WTC11 (cell line): ENCODE data around the gene PLCXD1. TPM values are rescaled to one million over a fixed set of nuclear protein-coding genes. Genes with fewer than 3 reads are reported as not detected.

ENCODE experiments used
- ATAC-seq: fragments of 200-7000 bp; cut with Tn5 transposase; 2 replicates; pipeline ENCODE4 v1.10.0; 2021; ENCODE audit warnings: mild to moderate bottlenecking, moderate library complexity
- CTCF ChIA-PET: fragments of 300-600 bp; sonication (Branson Sonifier 250); formaldehyde crosslinking; loops from one replicate; lab custom pipeline; 2021; ENCODE audit warnings: antibody characterized with exemption; lab: Charles Lee
- POLR2A ChIA-PET: fragments of 350-600 bp; sonication (Branson Sonifier 250); formaldehyde crosslinking; loops from one replicate; lab custom pipeline; 2021; ENCODE audit warnings: antibody characterized with exemption; lab: Charles Lee
- DNase-seq: peaks from one replicate; pipeline ENCODE4 v3.0.0; 2021; ENCODE audit warnings: low spot score
- H3K27ac Mint-ChIP-seq: 2 replicates; pipeline ENCODE4 v1.8.0; 2021; ENCODE audit warnings: mixed read lengths
- H3K27me3 Mint-ChIP-seq: 2 replicates; pipeline ENCODE4 v1.8.0; 2021; ENCODE audit warnings: low read depth, mild to moderate bottlenecking, moderate library complexity, mixed read lengths
- H3K36me3 Mint-ChIP-seq: 2 replicates; pipeline ENCODE4 v1.8.0; 2021; ENCODE audit warnings: mixed read lengths
- H3K4me1 Mint-ChIP-seq: 2 replicates; pipeline ENCODE4 v1.8.0; 2022; ENCODE audit warnings: mixed read lengths
- H3K4me3 Mint-ChIP-seq: 2 replicates; pipeline ENCODE4 v1.8.0; 2021; ENCODE audit warnings: mild to moderate bottlenecking, moderate library complexity, mixed read lengths
- H3K9me3 Mint-ChIP-seq: 2 replicates; pipeline ENCODE4 v1.8.0; 2021; ENCODE audit warnings: mixed read lengths
- CTCF ChIP-seq: fragments of 200-600 bp; IDR thresholded peaks from 2 replicates; pipeline ENCODE4 v1.8.0; 2022; ENCODE audit warnings: antibody characterized with exemption
- E2F4 ChIP-seq: sonication (generic); formaldehyde crosslinking; IDR thresholded peaks from 2 replicates; pipeline ENCODE4 v1.8.1; 2022; ENCODE audit warnings: low read depth, mild to moderate bottlenecking, moderate library complexity, missing genetic modification reagents, borderline replicate concordance
- FOXK1 ChIP-seq: sonication (generic); formaldehyde crosslinking; IDR thresholded peaks from 2 replicates; pipeline ENCODE4 v1.8.0; 2022; ENCODE audit warnings: mild to moderate bottlenecking, moderate library complexity, missing genetic modification reagents
- IRF2 ChIP-seq: sonication (generic); formaldehyde crosslinking; IDR thresholded peaks from 2 replicates; pipeline ENCODE4 v1.8.0; 2022; ENCODE audit warnings: low read depth, missing genetic modification reagents, borderline replicate concordance
- JAZF1 ChIP-seq: fragments of 250-450 bp; sonication (Bioruptor Pico); IDR thresholded peaks from 2 replicates; pipeline ENCODE4 v1.9.0; 2021; ENCODE audit warnings: moderate library complexity, mild to moderate bottlenecking, inconsistent platforms
- NR1H2 ChIP-seq: sonication (generic); formaldehyde crosslinking; IDR thresholded peaks from 2 replicates; pipeline ENCODE4 v1.9.0; 2021; ENCODE audit warnings: mild to moderate bottlenecking, moderate library complexity, missing genetic modification reagents
- PREB ChIP-seq: sonication (generic); formaldehyde crosslinking; IDR thresholded peaks from 2 replicates; pipeline ENCODE4 v1.8.1; 2022; ENCODE audit warnings: mild to moderate bottlenecking, missing genetic modification reagents, moderate library complexity, borderline replicate concordance
- RORB ChIP-seq: fragments of 250-450 bp; sonication (Bioruptor Pico); IDR thresholded peaks from 2 replicates; pipeline ENCODE4 v1.9.0; 2021; ENCODE audit warnings: mild to moderate bottlenecking
- TP53 ChIP-seq: sonication (generic); formaldehyde crosslinking; IDR thresholded peaks from 2 replicates; pipeline ENCODE4 v1.8.1; 2023; ENCODE audit warnings: mild to moderate bottlenecking, missing genetic modification reagents
- ZBTB21 ChIP-seq: sonication (generic); formaldehyde crosslinking; IDR thresholded peaks from 2 replicates; pipeline ENCODE4 v1.8.1; 2023; ENCODE audit warnings: mild to moderate bottlenecking, missing genetic modification reagents, borderline replicate concordance
- ZMAT4 ChIP-seq: fragments of 250-450 bp; sonication (Bioruptor Pico); IDR thresholded peaks from 2 replicates; pipeline ENCODE4 v1.9.0; 2021; ENCODE audit warnings: mild to moderate bottlenecking
- ZNF138 ChIP-seq: sonication (generic); formaldehyde crosslinking; conservative IDR thresholded peaks from 2 replicates; pipeline ENCODE4 v1.8.1; 2022; ENCODE audit warnings: mild to moderate bottlenecking, moderate library complexity, missing genetic modification reagents
- ZNF425 ChIP-seq: fragments of 250-450 bp; sonication (Bioruptor Pico); conservative IDR thresholded peaks from 2 replicates; pipeline ENCODE4 v1.9.0; 2021; ENCODE audit warnings: mild to moderate bottlenecking
- ZNF532 ChIP-seq: fragments of 250-450 bp; sonication (Bioruptor Pico); IDR thresholded peaks from 2 replicates; pipeline ENCODE4 v1.9.0; 2021; ENCODE audit warnings: mild to moderate bottlenecking, borderline replicate concordance
- ZNF671 ChIP-seq: fragments of 250-450 bp; sonication (Bioruptor Pico); IDR thresholded peaks from 2 replicates; pipeline ENCODE4 v1.8.0; 2021; ENCODE audit warnings: mild to moderate bottlenecking
- total RNA-seq: library from RNA; stranded (reverse); gene quantifications from 3 replicates; pipeline ENCODE4 v1.2.3, GENCODE V29; 2021

The PLCXD1 gene
- total RNA-seq, 1 experiment from 2014 or later: 131 TPM

GRCh38 chrX:347351-348117 lies 66.4 kb downstream of the PLCXD1 start:
- no peaks in the 10 kb centered on the region for H3K27me3 Mint-ChIP-seq
- CTCF ChIA-PET: no interaction called here

More at GRCh38 chrX:347351-348117, 66.4 kb downstream of the PLCXD1 start:
- TF ChIP-seq IRF2: no peak
- TF ChIP-seq NR1H2: no peak
- TF ChIP-seq JAZF1 (CRISPR knock-in tag): no peak
- no peak for TF ChIP-seq TP53 (CRISPR knock-in tag)
- TF ChIP-seq PREB (CRISPR knock-in tag): no peak
- no peak for TF ChIP-seq E2F4 (CRISPR knock-in tag)
- TF ChIP-seq RORB: no peak
- TF ChIP-seq FOXK1 (CRISPR knock-in tag): no peak
- TF ChIP-seq CTCF: no peak
- no peak for TF ChIP-seq ZMAT4
- TF ChIP-seq ZNF425: no peak
- no peak for TF ChIP-seq ZNF671 (CRISPR knock-in tag)
- TF ChIP-seq ZNF138: no peak
- no peak for TF ChIP-seq ZBTB21
- TF ChIP-seq ZNF532 (CRISPR knock-in tag): no peak
- ATAC-seq: no peak
- Mint-ChIP-seq H3K4me1 (0 out of 2 replicates have a peak, but pooled peaks cover 3% of the 10 kb centered on the region), H3K9me3 (no peaks in the 10 kb centered on the region), H3K27ac (peak overlapping the region; percentile 89), H3K4me3 (no peak overlapping the region), H3K36me3 (peaks cover 19% of the 10 kb centered on the region)
- POLR2A ChIA-PET: no interaction called here
- DNase-seq: no peak
